ENCODE data around the gene IMPDH1.

Gene IMPDH1

GRCh38 chr7:128422037-128422436 is 12.3 kb upstream of the IMPDH1 start:
- TF ChIP-seq ZC3H10 (CRISPR knock-in tag; IDR thresholded peaks at IDR 0.05), result no peak
- TF ChIP-seq CSDC2 (CRISPR knock-in tag; IDR thresholded peaks at IDR 0.05), result no peak
- TF ChIP-seq GLIS3 (CRISPR knock-in tag; IDR thresholded peaks at IDR 0.05), result no peak
- TF ChIP-seq, protein P1, sequence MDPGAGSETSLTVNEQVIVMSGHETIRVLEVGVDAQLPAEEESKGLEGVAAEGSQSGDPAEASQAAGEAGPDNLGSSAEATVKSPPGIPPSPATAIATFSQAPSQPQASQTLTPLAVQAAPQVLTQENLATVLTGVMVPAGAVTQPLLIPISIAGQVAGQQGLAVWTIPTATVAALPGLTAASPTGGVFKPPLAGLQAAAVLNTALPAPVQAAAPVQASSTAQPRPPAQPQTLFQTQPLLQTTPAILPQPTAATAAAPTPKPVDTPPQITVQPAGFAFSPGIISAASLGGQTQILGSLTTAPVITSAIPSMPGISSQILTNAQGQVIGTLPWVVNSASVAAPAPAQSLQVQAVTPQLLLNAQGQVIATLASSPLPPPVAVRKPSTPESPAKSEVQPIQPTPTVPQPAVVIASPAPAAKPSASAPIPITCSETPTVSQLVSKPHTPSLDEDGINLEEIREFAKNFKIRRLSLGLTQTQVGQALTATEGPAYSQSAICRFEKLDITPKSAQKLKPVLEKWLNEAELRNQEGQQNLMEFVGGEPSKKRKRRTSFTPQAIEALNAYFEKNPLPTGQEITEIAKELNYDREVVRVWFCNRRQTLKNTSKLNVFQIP (CRISPR knock-in tag; IDR thresholded peaks at IDR 0.05; ENCODE audit: borderline replicate concordance, low read depth), result no peak
- TF ChIP-seq ZFP30 (CRISPR knock-in tag; IDR thresholded peaks at IDR 0.05), result no peak
- TF ChIP-seq RARB (CRISPR knock-in tag; IDR thresholded peaks at IDR 0.05), result no peak
- TF ChIP-seq ZNF565 (CRISPR knock-in tag; conservative IDR thresholded peaks at IDR 0.05; ENCODE audit: low read depth), result no peak
- TF ChIP-seq BACH2 (CRISPR knock-in tag; IDR thresholded peaks at IDR 0.05; ENCODE audit: borderline replicate concordance), result no peak
- TF ChIP-seq CREB5 (CRISPR knock-in tag; IDR thresholded peaks at IDR 0.05; ENCODE audit: low read depth), result no peak
- no peak for TF ChIP-seq PATZ1 (CRISPR knock-in tag; IDR thresholded peaks at IDR 0.05; ENCODE audit: borderline replicate concordance)
- TF ChIP-seq ZNF8 (CRISPR knock-in tag; IDR thresholded peaks at IDR 0.05), result no peak
- no peak for TF ChIP-seq CSRNP3 (CRISPR knock-in tag; IDR thresholded peaks at IDR 0.05)
- no peak for TF ChIP-seq SNAI2 (CRISPR knock-in tag; IDR thresholded peaks at IDR 0.05)
- no peak for ATAC-seq

- TF ChIP-seq ISL1 (CRISPR knock-in tag; IDR thresholded peaks at IDR 0.05), result no peak
- TF ChIP-seq ZFP3 (CRISPR knock-in tag; IDR thresholded peaks at IDR 0.05), result no peak
- TF ChIP-seq ARNTL (CRISPR knock-in tag; IDR thresholded peaks at IDR 0.05; ENCODE audit: borderline replicate concordance, low read depth), result no peak
- no peak for TF ChIP-seq RARB (CRISPR knock-in tag; IDR thresholded peaks at IDR 0.05)
- no peak for TF ChIP-seq TOX (CRISPR knock-in tag; IDR thresholded peaks at IDR 0.05; ENCODE audit: borderline replicate concordance)
- TF ChIP-seq, protein P1 (CRISPR knock-in tag; IDR thresholded peaks at IDR 0.05; ENCODE audit: borderline replicate concordance, low read depth), result no peak
- no peak for TF ChIP-seq OSR1 (CRISPR knock-in tag; IDR thresholded peaks at IDR 0.05)
- TF ChIP-seq ZNF8 (CRISPR knock-in tag; IDR thresholded peaks at IDR 0.05), result no peak
- TF ChIP-seq ZNF70 (CRISPR knock-in tag; IDR thresholded peaks at IDR 0.05), result no peak
- no peak for TF ChIP-seq CSRNP3 (CRISPR knock-in tag; IDR thresholded peaks at IDR 0.05)
- no peak for TF ChIP-seq ZFP30 (CRISPR knock-in tag; IDR thresholded peaks at IDR 0.05)
- no peak for TF ChIP-seq ESRRG (CRISPR knock-in tag; IDR thresholded peaks at IDR 0.05)
- TF ChIP-seq PATZ1 (CRISPR knock-in tag; IDR thresholded peaks at IDR 0.05; ENCODE audit: borderline replicate concordance), result no peak
- TF ChIP-seq GLIS3 (CRISPR knock-in tag; IDR thresholded peaks at IDR 0.05), result no peak
Observed at GRCh38 chr7:128421384-128421783, 11.6 kb upstream of the IMPDH1 start.

More at GRCh38 chr7:128421384-128421783, 11.6 kb upstream of the IMPDH1 start:
- no peak for ATAC-seq

All from SK-N-SH treated with all-trans-retinoic acid at 6 μM for 48 hours (cell line).